ENCODE data around the gene RAB44. TPM values are rescaled to one million over a fixed set of nuclear protein-coding genes. Genes with fewer than 3 reads are reported as not detected.

RAB44 gene
- polyA plus RNA-seq, 1 of the 3 experiments (the other 2 are of a cell fraction), result 0.12 TPM

GRCh38 chr6:36715469-36715868, 17.8 kb downstream of the RAB44 start:
- H3F3A ChIP-seq (replicated peaks; ENCODE audit: insufficient read depth), result no peaks in the 10 kb centered on the region
- H3K4me1 ChIP-seq (ENCODE audit: control insufficient read depth in 1 of 2, insufficient read depth in 2 of 2, low read depth in 1 of 2, low read length in 1 of 2), result peaks cover 0 to 13% of the 10 kb centered on the region in 2 experiments; a peak in 1 of 4 replicates
- H3K9me2 ChIP-seq, result no peaks in the 10 kb centered on the region
- no peak overlapping the region for H3K9ac ChIP-seq
- ChIA-PET POLR2A (no interaction called here), CTCF (interaction anchor here (0.5 to 4.5 kb wide), 2 partner anchors 36 to 44 kb away, joined by 3 to 15 read pairs; no protein-coding TSS in a partner anchor)
- no peak overlapping the region for H3K27ac ChIP-seq (ENCODE audit: low read depth in 2 of 2, low read length in 1 of 2)
- no peaks in the 10 kb centered on the region for H3K36me3 ChIP-seq (replicated peaks in 1 of 2; ENCODE audit: control insufficient read depth in 1 of 2, insufficient read depth in 2 of 2, low read length in 1 of 2)
- H3K4me2 ChIP-seq, result no peak overlapping the region
- 69% methylated on average over 3 of the region's 7 CpGs for WGBS (ENCODE audit: low lambda C conversion rate)
- no peak overlapping the region for H2AFZ ChIP-seq (ENCODE audit: low read depth)
- H4K20me1 ChIP-seq (ENCODE audit: insufficient read depth), result no peaks in the 10 kb centered on the region
- H3K4me3 ChIP-seq (ENCODE audit: low read depth in 2 of 2, low read length in 1 of 2), result no peak overlapping the region
- TF ChIP-seq NRF1 (IDR thresholded peaks at IDR 0.05; ENCODE audit: low read depth, low read length) (no peak), RXRA (IDR thresholded peaks at IDR 0.05; ENCODE audit: borderline replicate concordance, low read depth) (no peak), EZH2phosphoT487 (IDR thresholded peaks at IDR 0.05; ENCODE audit: borderline replicate concordance, low read depth) (no peak), RCOR1 (IDR thresholded peaks at IDR 0.05; ENCODE audit: low read length) (no peak)
- TF ChIP-seq, protein P1, sequence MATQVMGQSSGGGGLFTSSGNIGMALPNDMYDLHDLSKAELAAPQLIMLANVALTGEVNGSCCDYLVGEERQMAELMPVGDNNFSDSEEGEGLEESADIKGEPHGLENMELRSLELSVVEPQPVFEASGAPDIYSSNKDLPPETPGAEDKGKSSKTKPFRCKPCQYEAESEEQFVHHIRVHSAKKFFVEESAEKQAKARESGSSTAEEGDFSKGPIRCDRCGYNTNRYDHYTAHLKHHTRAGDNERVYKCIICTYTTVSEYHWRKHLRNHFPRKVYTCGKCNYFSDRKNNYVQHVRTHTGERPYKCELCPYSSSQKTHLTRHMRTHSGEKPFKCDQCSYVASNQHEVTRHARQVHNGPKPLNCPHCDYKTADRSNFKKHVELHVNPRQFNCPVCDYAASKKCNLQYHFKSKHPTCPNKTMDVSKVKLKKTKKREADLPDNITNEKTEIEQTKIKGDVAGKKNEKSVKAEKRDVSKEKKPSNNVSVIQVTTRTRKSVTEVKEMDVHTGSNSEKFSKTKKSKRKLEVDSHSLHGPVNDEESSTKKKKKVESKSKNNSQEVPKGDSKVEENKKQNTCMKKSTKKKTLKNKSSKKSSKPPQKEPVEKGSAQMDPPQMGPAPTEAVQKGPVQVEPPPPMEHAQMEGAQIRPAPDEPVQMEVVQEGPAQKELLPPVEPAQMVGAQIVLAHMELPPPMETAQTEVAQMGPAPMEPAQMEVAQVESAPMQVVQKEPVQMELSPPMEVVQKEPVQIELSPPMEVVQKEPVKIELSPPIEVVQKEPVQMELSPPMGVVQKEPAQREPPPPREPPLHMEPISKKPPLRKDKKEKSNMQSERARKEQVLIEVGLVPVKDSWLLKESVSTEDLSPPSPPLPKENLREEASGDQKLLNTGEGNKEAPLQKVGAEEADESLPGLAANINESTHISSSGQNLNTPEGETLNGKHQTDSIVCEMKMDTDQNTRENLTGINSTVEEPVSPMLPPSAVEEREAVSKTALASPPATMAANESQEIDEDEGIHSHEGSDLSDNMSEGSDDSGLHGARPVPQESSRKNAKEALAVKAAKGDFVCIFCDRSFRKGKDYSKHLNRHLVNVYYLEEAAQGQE (IDR thresholded peaks at IDR 0.05; ENCODE audit: low read depth, low read length), result no peak
- no peaks in the 10 kb centered on the region for H3K27me3 ChIP-seq (ENCODE audit: insufficient read depth)
- H3K79me2 ChIP-seq (ENCODE audit: insufficient read depth), result no peaks in the 10 kb centered on the region
- no peak for DNase-seq
- no peaks in the 10 kb centered on the region for H3K9me3 ChIP-seq

GRCh38 chr6:36716476-36717093, 19.0 kb downstream of the RAB44 start:
- H3K4me2 ChIP-seq, result no peak overlapping the region
- H3K9ac ChIP-seq, result no peak overlapping the region
- H3K4me3 ChIP-seq (ENCODE audit: low read depth in 2 of 2, low read length in 1 of 2), result no peak overlapping the region
- H3K27me3 ChIP-seq (ENCODE audit: insufficient read depth), result no peaks in the 10 kb centered on the region
- no peaks in the 10 kb centered on the region for H3K36me3 ChIP-seq (replicated peaks in 1 of 2; ENCODE audit: control insufficient read depth in 1 of 2, insufficient read depth in 2 of 2, low read length in 1 of 2)
- H3F3A ChIP-seq (replicated peaks; ENCODE audit: insufficient read depth), result no peaks in the 10 kb centered on the region
- ChIA-PET POLR2A (no interaction called here), CTCF (interaction anchor here (1.1 to 4.5 kb wide), 2 partner anchors 15 to 43 kb away, joined by 3 to 15 read pairs; no protein-coding TSS in a partner anchor)
- no peaks in the 10 kb centered on the region for H4K20me1 ChIP-seq (ENCODE audit: insufficient read depth)
- peaks cover 0 to 13% of the 10 kb centered on the region in 2 experiments; a peak in 1 of 4 replicates for H3K4me1 ChIP-seq (ENCODE audit: control insufficient read depth in 1 of 2, insufficient read depth in 2 of 2, low read depth in 1 of 2, low read length in 1 of 2)
- H3K79me2 ChIP-seq (ENCODE audit: insufficient read depth), result no peaks in the 10 kb centered on the region
- no peaks in the 10 kb centered on the region for H3K9me3 ChIP-seq
- no peak overlapping the region for H2AFZ ChIP-seq (ENCODE audit: low read depth)
- no peaks in the 10 kb centered on the region for H3K9me2 ChIP-seq
- WGBS (ENCODE audit: low lambda C conversion rate), result 67% methylated on average over 6 of the region's 8 CpGs
- no peak overlapping the region for H3K27ac ChIP-seq (ENCODE audit: low read depth in 2 of 2, low read length in 1 of 2)
- no peak for DNase-seq
- TF ChIP-seq TCF12 (IDR thresholded peaks at IDR 0.05) (no peak), EZH2phosphoT487 (IDR thresholded peaks at IDR 0.05; ENCODE audit: borderline replicate concordance, low read depth) (no peak), RCOR1 (IDR thresholded peaks at IDR 0.05; ENCODE audit: low read length) (no peak), EP300 (IDR thresholded peaks at IDR 0.05; ENCODE audit: borderline replicate concordance in 1 of 2, low read depth in 1 of 2, low read length in 1 of 2) (no peak), SMC3 (IDR thresholded peaks at IDR 0.05; ENCODE audit: low read depth, low read length) (no peak), RXRA (IDR thresholded peaks at IDR 0.05; ENCODE audit: borderline replicate concordance, low read depth) (no peak), NRF1 (IDR thresholded peaks at IDR 0.05; ENCODE audit: low read depth, low read length) (no peak), GABPA (IDR thresholded peaks at IDR 0.05; ENCODE audit: low read depth) (no peak), YY1 (IDR thresholded peaks at IDR 0.05; ENCODE audit: low read depth) (no peak), FOXJ3 (CRISPR knock-in tag; IDR thresholded peaks at IDR 0.05) (no peak), USF1 (IDR thresholded peaks at IDR 0.05; ENCODE audit: borderline replicate concordance, low read depth) (no peak), JUND (IDR thresholded peaks at IDR 0.05) (no peak), ELF1 (IDR thresholded peaks at IDR 0.05) (no peak), MXI1 (IDR thresholded peaks at IDR 0.05; ENCODE audit: low read depth, low read length) (no peak)
- TF ChIP-seq, protein P2, sequence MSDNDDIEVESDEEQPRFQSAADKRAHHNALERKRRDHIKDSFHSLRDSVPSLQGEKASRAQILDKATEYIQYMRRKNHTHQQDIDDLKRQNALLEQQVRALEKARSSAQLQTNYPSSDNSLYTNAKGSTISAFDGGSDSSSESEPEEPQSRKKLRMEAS (IDR thresholded peaks at IDR 0.05; ENCODE audit: low read depth), result no peak
- TF ChIP-seq, protein P3, sequence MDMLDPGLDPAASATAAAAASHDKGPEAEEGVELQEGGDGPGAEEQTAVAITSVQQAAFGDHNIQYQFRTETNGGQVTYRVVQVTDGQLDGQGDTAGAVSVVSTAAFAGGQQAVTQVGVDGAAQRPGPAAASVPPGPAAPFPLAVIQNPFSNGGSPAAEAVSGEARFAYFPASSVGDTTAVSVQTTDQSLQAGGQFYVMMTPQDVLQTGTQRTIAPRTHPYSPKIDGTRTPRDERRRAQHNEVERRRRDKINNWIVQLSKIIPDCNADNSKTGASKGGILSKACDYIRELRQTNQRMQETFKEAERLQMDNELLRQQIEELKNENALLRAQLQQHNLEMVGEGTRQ (IDR thresholded peaks at IDR 0.05; ENCODE audit: borderline replicate concordance, low read depth, low read length), result no peak
- TF ChIP-seq, protein P4, sequence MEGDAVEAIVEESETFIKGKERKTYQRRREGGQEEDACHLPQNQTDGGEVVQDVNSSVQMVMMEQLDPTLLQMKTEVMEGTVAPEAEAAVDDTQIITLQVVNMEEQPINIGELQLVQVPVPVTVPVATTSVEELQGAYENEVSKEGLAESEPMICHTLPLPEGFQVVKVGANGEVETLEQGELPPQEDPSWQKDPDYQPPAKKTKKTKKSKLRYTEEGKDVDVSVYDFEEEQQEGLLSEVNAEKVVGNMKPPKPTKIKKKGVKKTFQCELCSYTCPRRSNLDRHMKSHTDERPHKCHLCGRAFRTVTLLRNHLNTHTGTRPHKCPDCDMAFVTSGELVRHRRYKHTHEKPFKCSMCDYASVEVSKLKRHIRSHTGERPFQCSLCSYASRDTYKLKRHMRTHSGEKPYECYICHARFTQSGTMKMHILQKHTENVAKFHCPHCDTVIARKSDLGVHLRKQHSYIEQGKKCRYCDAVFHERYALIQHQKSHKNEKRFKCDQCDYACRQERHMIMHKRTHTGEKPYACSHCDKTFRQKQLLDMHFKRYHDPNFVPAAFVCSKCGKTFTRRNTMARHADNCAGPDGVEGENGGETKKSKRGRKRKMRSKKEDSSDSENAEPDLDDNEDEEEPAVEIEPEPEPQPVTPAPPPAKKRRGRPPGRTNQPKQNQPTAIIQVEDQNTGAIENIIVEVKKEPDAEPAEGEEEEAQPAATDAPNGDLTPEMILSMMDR (IDR thresholded peaks at IDR 0.05), result no peak

Measured in SK-N-SH (cell line).